Measurements from ENCODE around the gene HSCB. TPM values are rescaled to one million over a fixed set of nuclear protein-coding genes. Genes with fewer than 3 reads are reported as not detected.

The HSCB gene
- total and polyA plus RNA-seq, 12 donors = 19.7 to 48.2 (median 28.5) TPM

DNA sequence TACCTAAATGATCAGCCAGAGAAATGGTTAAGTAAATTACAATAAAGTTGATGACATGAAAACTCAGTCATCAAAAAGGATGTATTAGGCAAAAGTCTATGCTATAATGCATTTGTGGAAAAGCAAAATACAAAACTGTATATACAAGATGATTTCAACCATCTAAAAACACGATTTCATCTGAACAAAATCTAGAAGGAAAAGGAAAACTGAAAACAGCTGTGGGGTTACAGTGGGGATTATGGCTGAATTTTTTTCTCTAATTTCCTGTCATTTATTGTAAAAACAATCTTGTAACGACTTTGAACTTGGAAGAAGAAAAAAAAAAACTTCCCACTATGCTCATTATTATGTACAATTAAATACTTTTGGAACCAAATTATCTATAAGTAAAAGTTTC is 30.5 kb upstream of the HSCB start:
- Histone ChIP-seq H3K27me3 (no peaks in the 10 kb centered on the region), H3K27ac (peak overlapping the region in 4 of 5 donors; percentile 55 to 90 (median 76)), H3K36me3 (replicated peaks in 1 of 2) (no peaks in the 10 kb centered on the region), H3K4me1 (replicated peaks in 1 of 2) (peaks cover 4 to 33% of the 10 kb centered on the region in 2 donors), H3K9me3 (replicated peaks in 1 of 3) (no peaks in the 10 kb centered on the region), H3K4me3 (peak overlapping the region in 1 of 4 donors; percentile 45)
- TF ChIP-seq POLR2A (IDR thresholded peaks at IDR 0.05) = no peak
- no peak for TF ChIP-seq CTCF (IDR thresholded peaks at IDR 0.05)
- DNase-seq = no peak
- WGBS, 4 donors = 56 to 66% (median 60%) methylated on average over 2 of the region's 2 CpGs
- intact Hi-C loops (cut with DNase I) = no loop called here

DNA sequence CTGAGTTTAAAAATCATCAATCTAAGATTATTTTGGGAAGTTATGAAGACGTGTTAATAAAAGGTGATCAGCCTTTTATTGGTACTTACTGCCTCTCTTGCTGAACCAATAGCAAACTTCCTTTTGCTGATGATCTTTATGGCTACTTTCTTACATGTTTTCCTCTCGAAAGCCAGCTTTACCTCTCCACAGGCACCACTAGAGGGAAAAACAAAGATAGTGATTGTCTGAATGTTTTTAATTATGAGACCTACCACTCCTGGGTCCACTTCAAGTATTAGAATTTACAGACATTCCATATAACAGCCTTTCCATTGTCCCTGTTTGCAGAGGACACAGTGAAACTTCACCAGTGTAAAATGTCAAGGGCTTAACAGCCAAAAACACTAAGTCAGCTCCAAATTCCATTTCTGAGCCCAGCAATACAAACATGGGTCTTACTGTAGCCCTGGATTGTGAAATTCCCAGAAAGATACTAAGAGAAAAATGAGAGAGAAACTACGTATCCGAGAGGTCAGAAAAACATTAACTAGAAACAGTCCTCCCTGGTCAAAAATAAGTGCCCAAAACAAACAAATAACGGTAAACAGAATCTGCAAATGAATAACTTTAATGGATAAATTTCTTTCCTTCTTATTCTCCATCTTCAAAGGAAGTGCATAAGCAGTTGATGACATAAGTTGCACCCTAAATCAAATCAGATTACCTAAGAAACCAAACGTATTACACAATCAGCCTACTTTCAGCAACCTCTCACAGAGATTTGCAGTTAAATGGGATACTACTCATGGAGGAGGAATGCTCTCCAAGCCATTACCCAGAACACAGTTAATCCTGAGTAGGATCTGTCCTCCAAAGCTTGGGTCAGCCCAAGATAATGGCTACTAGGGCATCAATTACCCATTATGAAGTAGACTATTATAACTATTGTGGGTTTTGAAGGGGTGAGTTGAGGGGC is 29.7 kb upstream of the HSCB start:
- Histone ChIP-seq H3K4me1 (replicated peaks in 1 of 2) (peaks cover 4 to 33% of the 10 kb centered on the region in 2 donors), H3K9me3 (replicated peaks in 1 of 3) (no peaks in the 10 kb centered on the region), H3K27me3 (no peaks in the 10 kb centered on the region), H3K27ac (peak overlapping the region; percentile 55 to 90 (median 69)), H3K4me3 (peak overlapping the region in 2 of 4 donors; percentile 13 to 45), H3K36me3 (replicated peaks in 1 of 2) (no peaks in the 10 kb centered on the region)
- intact Hi-C loops (cut with DNase I) = no loop called here
- TF ChIP-seq POLR2A (IDR thresholded peaks at IDR 0.05) (peak in 1 of 2 donors; percentile 51), CTCF (IDR thresholded peaks at IDR 0.05) (peak in 4 of 6 experiments; percentile 14 to 30 (median 23))
- peak in 5 of 7 donors; percentile 33 to 51 (median 46) for DNase-seq
- 27 to 35% (median 30%) methylated on average over 6 of the region's 6 CpGs for WGBS, 4 donors

GRCh38 chr22:28714043-28714628 is 27.7 kb upstream of the HSCB start:
- WGBS, 4 donors = 84 to 95% (median 93%) methylated on average over 2 of the region's 2 CpGs
- TF ChIP-seq CTCF (IDR thresholded peaks at IDR 0.05) = no peak
- TF ChIP-seq POLR2A (IDR thresholded peaks at IDR 0.05) = no peak
- DNase-seq = no peak

DNA sequence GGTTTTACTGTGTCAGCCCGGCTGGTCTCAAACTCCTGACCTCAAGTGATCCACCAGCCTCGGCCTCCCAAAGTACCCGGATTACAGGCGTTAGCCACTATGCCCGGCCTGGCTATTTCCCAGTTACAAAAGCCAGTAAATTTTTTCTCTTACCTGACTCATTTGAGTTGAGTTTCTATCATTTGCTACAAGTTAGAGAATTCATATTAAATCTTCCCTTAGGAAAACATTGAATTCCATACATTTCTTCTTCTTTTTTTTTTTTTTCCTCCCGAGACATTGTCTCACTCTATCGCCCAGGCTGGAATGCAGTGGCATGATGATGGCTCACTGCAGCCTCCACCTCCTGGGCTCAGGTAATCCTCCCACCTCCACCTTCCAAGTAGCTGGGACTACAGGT is 26.2 kb upstream of the HSCB start:
- peak in 1 of 7 donors; percentile 15 for DNase-seq
- H3K4me1 ChIP-seq (replicated peaks in 1 of 2) = peaks cover 4 to 25% of the 10 kb centered on the region in 2 donors
- intact Hi-C loops (cut with DNase I) = no loop called here
- H3K27me3 ChIP-seq = no peaks in the 10 kb centered on the region
- WGBS, 4 donors = 96 to 98% (median 96%) methylated on average over 7 of the region's 7 CpGs
- TF ChIP-seq CTCF (IDR thresholded peaks at IDR 0.05) (no peak), POLR2A (IDR thresholded peaks at IDR 0.05) (no peak)
- H3K9me3 ChIP-seq (replicated peaks in 1 of 3) = no peaks in the 10 kb centered on the region
- H3K36me3 ChIP-seq (replicated peaks in 1 of 2) = no peaks in the 10 kb centered on the region
- no peak overlapping the region for H3K27ac ChIP-seq
- H3K4me3 ChIP-seq = no peak overlapping the region

More at GRCh38 chr22:28714043-28714628, 27.7 kb upstream of the HSCB start:
- H3K27me3 ChIP-seq = no peaks in the 10 kb centered on the region
- intact Hi-C loops (cut with DNase I) = no loop called here
- H3K27ac ChIP-seq = no peak overlapping the region
- no peak overlapping the region for H3K4me3 ChIP-seq
- H3K4me1 ChIP-seq (replicated peaks in 1 of 2) = peaks cover 4 to 33% of the 10 kb centered on the region in 2 donors
- H3K36me3 ChIP-seq (replicated peaks in 1 of 2) = no peaks in the 10 kb centered on the region
- H3K9me3 ChIP-seq (replicated peaks in 1 of 3) = no peaks in the 10 kb centered on the region

Data from adrenal gland (tissue), 12 donors.